Measurements from ENCODE around the gene LIMS2. TPM values are rescaled to one million over a fixed set of nuclear protein-coding genes. Genes with fewer than 3 reads are reported as not detected.

LIMS2 gene
- total and polyA plus RNA-seq, 7 donors: 9.3 to 31.8 (median 16.4) TPM

DNA sequence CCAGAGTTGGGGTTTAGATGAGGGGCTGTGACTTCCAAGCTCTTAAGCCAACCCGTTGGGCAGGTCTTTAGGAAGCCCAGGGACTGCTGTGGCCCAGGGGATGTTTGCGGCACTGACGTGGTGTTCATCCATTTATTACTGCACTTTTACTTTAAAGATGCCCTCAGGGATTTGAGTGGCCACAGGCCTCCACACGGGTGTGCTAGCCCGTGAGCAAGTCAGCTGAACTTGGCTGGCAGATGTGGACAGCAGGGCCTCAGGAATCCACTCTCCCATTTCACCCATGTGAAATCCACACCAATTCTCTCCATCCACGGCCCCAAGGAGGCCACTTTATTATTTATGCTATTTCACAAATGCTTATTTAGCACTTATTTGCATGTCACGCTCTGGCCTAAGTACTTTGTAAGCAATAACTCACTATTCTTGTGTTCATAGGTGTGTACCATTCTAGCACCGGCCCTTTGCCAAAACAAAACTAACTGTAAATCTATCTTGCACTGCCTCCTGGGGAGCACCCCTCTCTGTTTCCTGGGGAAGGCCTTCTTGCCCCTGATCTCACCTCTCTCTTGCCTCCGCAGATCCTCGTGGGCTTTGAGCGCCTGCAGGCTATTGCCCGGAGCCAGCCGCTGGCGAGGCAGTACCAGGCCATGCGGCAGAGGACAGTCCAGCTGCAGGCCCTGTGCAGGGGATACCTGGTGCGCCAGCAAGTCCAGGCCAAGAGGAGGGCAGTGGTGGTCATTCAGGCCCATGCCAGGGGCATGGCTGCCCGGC lies 68.5 kb downstream of the LIMS2 start:
- Histone ChIP-seq H3K4me1 (no peaks in the 10 kb centered on the region), H3K9me3 (no peaks in the 10 kb centered on the region), H3K36me3 (ENCODE audit: insufficient read depth in 1 of 2, low read depth in 1 of 2) (no peaks in the 10 kb centered on the region), H3K27me3 (ENCODE audit: insufficient read depth in 3 of 3, low read length in 2 of 3) (peaks cover 0 to 3% (median 0%) of the 10 kb centered on the region in 3 donors), H3K27ac (no peak overlapping the region), H3K4me3 (no peak overlapping the region)
- intact Hi-C loops (cut with DNase I): no loop called here
- ATAC-seq: no peak
- TF ChIP-seq, protein P1, sequence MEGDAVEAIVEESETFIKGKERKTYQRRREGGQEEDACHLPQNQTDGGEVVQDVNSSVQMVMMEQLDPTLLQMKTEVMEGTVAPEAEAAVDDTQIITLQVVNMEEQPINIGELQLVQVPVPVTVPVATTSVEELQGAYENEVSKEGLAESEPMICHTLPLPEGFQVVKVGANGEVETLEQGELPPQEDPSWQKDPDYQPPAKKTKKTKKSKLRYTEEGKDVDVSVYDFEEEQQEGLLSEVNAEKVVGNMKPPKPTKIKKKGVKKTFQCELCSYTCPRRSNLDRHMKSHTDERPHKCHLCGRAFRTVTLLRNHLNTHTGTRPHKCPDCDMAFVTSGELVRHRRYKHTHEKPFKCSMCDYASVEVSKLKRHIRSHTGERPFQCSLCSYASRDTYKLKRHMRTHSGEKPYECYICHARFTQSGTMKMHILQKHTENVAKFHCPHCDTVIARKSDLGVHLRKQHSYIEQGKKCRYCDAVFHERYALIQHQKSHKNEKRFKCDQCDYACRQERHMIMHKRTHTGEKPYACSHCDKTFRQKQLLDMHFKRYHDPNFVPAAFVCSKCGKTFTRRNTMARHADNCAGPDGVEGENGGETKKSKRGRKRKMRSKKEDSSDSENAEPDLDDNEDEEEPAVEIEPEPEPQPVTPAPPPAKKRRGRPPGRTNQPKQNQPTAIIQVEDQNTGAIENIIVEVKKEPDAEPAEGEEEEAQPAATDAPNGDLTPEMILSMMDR (IDR thresholded peaks at IDR 0.05): no peak
- 88% methylated on average over 17 of the region's 17 CpGs for WGBS, 3 donors
- no peak for DNase-seq

DNA sequence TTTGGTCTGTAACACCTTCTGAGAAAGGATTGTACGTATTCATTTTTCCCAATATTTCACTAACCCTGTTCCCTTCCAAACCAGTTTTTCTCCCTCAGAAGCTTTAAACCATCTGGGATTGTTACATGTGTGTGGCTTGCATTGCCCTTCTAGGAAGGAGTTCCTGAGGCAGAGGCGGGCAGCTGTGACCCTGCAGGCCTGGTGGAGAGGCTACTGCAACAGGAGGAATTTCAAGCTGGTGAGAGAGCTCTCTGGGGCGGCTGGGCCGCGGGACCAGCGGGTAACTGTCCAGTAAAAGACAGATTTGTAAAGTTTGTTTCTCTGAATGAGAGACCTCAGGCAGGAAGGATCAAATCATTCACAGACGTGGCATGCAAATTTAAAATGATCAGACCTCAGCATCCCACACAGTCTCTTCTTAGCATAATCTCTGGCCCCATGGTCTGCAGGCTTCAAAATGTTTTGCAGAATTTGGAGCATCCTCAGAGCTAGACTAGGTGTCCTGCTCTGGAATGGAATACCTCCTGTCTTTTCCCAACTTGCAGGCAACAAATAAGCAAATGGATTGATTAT lies 69.6 kb downstream of the LIMS2 start:
- Histone ChIP-seq H3K27ac (no peak overlapping the region), H3K4me1 (no peaks in the 10 kb centered on the region), H3K27me3 (ENCODE audit: insufficient read depth in 3 of 3, low read length in 2 of 3) (peaks cover 0 to under 1% (median 0%) of the 10 kb centered on the region in 3 donors), H3K36me3 (ENCODE audit: insufficient read depth in 1 of 2, low read depth in 1 of 2) (no peaks in the 10 kb centered on the region), H3K4me3 (no peak overlapping the region), H3K9me3 (no peaks in the 10 kb centered on the region)
- ATAC-seq: no peak
- TF ChIP-seq, protein P1 (IDR thresholded peaks at IDR 0.05): no peak
- WGBS, 3 donors: 86 to 89% (median 87%) methylated on average over 7 of the region's 7 CpGs
- intact Hi-C loops (cut with DNase I): no loop called here
- DNase-seq: no peak

DNA sequence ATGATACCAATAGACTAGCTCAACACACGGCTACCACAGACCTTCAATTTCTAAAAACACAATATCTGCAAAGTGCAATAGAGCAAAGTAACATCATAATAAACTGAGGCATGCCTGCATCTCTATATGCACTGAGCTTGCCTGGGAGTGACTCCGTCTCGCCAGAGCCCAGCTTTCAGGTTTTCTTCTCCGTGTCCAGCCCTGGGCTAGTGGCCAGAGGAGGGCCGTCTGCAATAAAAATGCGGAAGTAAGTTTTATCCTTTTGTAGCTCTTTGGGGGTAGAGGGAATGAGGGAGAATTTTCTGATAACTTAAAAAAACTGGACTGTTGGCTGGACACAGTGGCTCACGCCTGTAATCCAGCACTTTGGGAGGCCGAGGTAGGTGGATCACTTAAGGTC lies 70.3 kb downstream of the LIMS2 start:
- 73 to 78% (median 76%) methylated on average over 8 of the region's 8 CpGs for WGBS, 3 donors
- ATAC-seq (no peak), DNase-seq (no peak)
- Histone ChIP-seq H3K36me3 (ENCODE audit: insufficient read depth in 1 of 2, low read depth in 1 of 2) (no peaks in the 10 kb centered on the region), H3K27ac (no peak overlapping the region), H3K4me1 (no peaks in the 10 kb centered on the region), H3K27me3 (ENCODE audit: insufficient read depth in 3 of 3, low read length in 2 of 3) (no peaks in the 10 kb centered on the region), H3K4me3 (no peak overlapping the region), H3K9me3 (no peaks in the 10 kb centered on the region)
- intact Hi-C loops (cut with DNase I): no loop called here
- TF ChIP-seq, protein P1 (IDR thresholded peaks at IDR 0.05): no peak

DNA sequence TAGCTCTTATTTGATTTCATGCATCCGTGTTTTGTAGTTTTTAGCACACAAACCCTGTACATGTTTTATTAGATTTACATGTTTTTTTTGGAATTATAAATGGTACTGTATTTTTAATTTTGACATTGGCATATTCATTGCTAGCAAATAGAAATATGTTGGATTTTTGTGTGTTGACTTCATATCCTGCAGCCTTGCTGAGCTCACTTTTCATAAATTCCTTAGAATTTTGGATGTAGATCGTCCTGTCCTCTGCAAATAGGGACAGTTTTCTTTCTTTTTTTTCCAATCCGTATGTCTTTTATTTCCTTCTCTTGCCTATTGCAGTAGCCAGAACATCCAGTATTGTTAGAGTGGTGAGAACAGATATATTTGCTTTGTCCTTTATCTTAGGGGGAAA lies 76.1 kb downstream of the LIMS2 start:
- no peak for ATAC-seq
- TF ChIP-seq, protein P1 (IDR thresholded peaks at IDR 0.05): no peak
- Histone ChIP-seq H3K9me3 (no peaks in the 10 kb centered on the region), H3K4me1 (no peaks in the 10 kb centered on the region), H3K4me3 (no peak overlapping the region), H3K36me3 (ENCODE audit: insufficient read depth in 1 of 2, low read depth in 1 of 2) (no peaks in the 10 kb centered on the region), H3K27me3 (ENCODE audit: insufficient read depth in 3 of 3, low read length in 2 of 3) (no peaks in the 10 kb centered on the region), H3K27ac (no peak overlapping the region)
- DNase-seq: no peak
- intact Hi-C loops (cut with DNase I): loop anchor here in 1 of 2 donors (10.0 kb wide), 1 partner anchor 226 kb away; no protein-coding TSS in a partner anchor
- 57 to 68% (median 62%) methylated on average over 3 of the region's 3 CpGs for WGBS, 3 donors
